K562 (cell line): ENCODE results near the gene NPC1L1. TPM values are rescaled to one million over a fixed set of nuclear protein-coding genes. Genes with fewer than 3 reads are reported as not detected.

Source experiments
- ATAC-seq: fragments of 200-7000 bp; cut with Tn5 transposase; 3 replicates; pipeline ENCODE4 v1.9.1; 2020; ENCODE audit warnings: moderate library complexity
- BruUV-seq: library from RNA; stranded (reverse); fragments of 400-500 nt; replicated peaks from 2 replicates; lab custom pipeline; 2021; lab: Mats Ljungman, UMichigan
- CTCF ChIA-PET: fragments of 300-600 bp; formaldehyde crosslinking; extraction: SDS; loops from one replicate; lab custom pipeline; 2021; ENCODE audit warnings: low intra/inter-chr PET ratio; lab: Yijun Ruan, JAX
- POLR2A ChIA-PET: fragments of 300-600, 350-650 bp; sonication (Branson Sonifier 250); formaldehyde crosslinking; extraction: SDS; loops from one replicate; lab custom pipeline; 2021; ENCODE audit warnings: antibody characterized with exemption, inconsistent platforms; lab: Yijun Ruan, JAX
- DNase-seq, 4 experiments: peaks; one replicate each; pipeline versions ENCODE4 v3.0.0 to v3.0.0-alpha.2; 2011 to 2018; ENCODE audit warnings: low spot score in 3 of 4, mixed read lengths in 3 of 4; ENCODE audit errors: extremely low read depth in 1 of 4
- FAIRE-seq: peaks from 2 replicates; lab custom pipeline; 2011; peaks lifted over from hg19 to GRCh38; lab: Jason Lieb, UNC
- H2AFZ ChIP-seq: 2 replicates; pipeline ENCODE4 v1.6.0; 2011; ENCODE audit warnings: low read depth, low read length, control low read depth, inconsistent platforms
- H3K27ac ChIP-seq: fragments of 200-600 bp; 3 replicates; pipeline ENCODE4 v1.8.0; 2011; ENCODE audit warnings: low read depth, mild to moderate bottlenecking, control low read depth, inconsistent platforms, low read length, moderate library complexity, mixed read lengths; ENCODE audit errors: extremely low read depth
- H3K27me3 ChIP-seq, 2 experiments: fragments of 300-600 bp in 1 of 2; 2 replicates in 1 of 2; 3 replicates in 1 of 2; pipeline versions ENCODE4 v1.6.0 to v1.8.0; 2011; ENCODE audit warnings: inconsistent platforms in 2 of 2, low read length in 2 of 2, mild to moderate bottlenecking in 1 of 2, mixed read lengths in 1 of 2, moderate library complexity in 1 of 2; ENCODE audit not compliant: control insufficient read depth in 2 of 2, insufficient read depth in 2 of 2
- H3K36me3 ChIP-seq: fragments of 300-600 bp; 3 replicates; pipeline ENCODE4 v1.8.0; 2011; ENCODE audit warnings: mild to moderate bottlenecking, low read length, inconsistent platforms; ENCODE audit not compliant: control insufficient read depth, insufficient read depth
- H3K4me1 ChIP-seq, 2 experiments: fragments of 200-600 bp in 1 of 2; replicated peaks in 1 of 2; 2 replicates in 1 of 2; 3 replicates in 1 of 2; pipeline versions ENCODE4 v1.5.1 to v1.8.0; 2011; ENCODE audit warnings: inconsistent platforms in 2 of 2, low read length in 2 of 2, mild to moderate bottlenecking in 1 of 2, mixed read lengths in 1 of 2, moderate library complexity in 1 of 2; ENCODE audit not compliant: control insufficient read depth in 2 of 2, insufficient read depth in 2 of 2
- H3K4me2 ChIP-seq: 2 replicates; pipeline ENCODE4 v1.6.1; 2011; ENCODE audit warnings: low read length, control low read depth, inconsistent platforms, mixed read lengths; ENCODE audit not compliant: insufficient read depth
- H3K4me3 ChIP-seq: fragments of 200-600 bp; sonication (generic), shearing (Covaris generic); 2 replicates; pipeline ENCODE4 v1.5.1; 2016; ENCODE audit warnings: control low read depth, inconsistent platforms
- H3K79me2 ChIP-seq: fragments of 200-600 bp; 3 replicates; pipeline ENCODE4 v1.8.0; 2011; ENCODE audit warnings: low read length, inconsistent platforms; ENCODE audit not compliant: control insufficient read depth, insufficient read depth
- H3K9ac ChIP-seq, 2 experiments: 2 replicates each; pipeline versions ENCODE4 v1.6.0 to v1.6.1; 2011; ENCODE audit warnings: low read depth in 2 of 2, low read length in 2 of 2, control low read depth in 1 of 2, inconsistent platforms in 1 of 2, mild to moderate bottlenecking in 1 of 2, mixed read lengths in 1 of 2; ENCODE audit not compliant: insufficient read depth in 1 of 2
- H3K9me1 ChIP-seq: one replicate; pipeline ENCODE4 v1.6.0; 2011; ENCODE audit warnings: inconsistent platforms, mild to moderate bottlenecking, low read length, moderate library complexity; ENCODE audit not compliant: control insufficient read depth, insufficient read depth
- H3K9me3 ChIP-seq: replicated peaks from 2 replicates; pipeline ENCODE4 v1.5.1; 2011; ENCODE audit warnings: low read depth, low read length, inconsistent platforms; ENCODE audit not compliant: control insufficient read depth, insufficient read depth
- H4K20me1 ChIP-seq: replicated peaks from 2 replicates; pipeline ENCODE4 v1.6.1; 2011; ENCODE audit warnings: low read length, inconsistent platforms, mixed read lengths; ENCODE audit not compliant: control insufficient read depth, insufficient read depth
- BRCA1 ChIP-seq, 2 experiments: fragments of 450-650 bp in 1 of 2; sonication (generic) in 1 of 2; formaldehyde crosslinking in 1 of 2; IDR thresholded peaks; 2 replicates each; pipeline versions ENCODE4 v1.5.0 to v1.6.1; 2017 to 2020; ENCODE audit warnings: mild to moderate bottlenecking in 1 of 2, missing genetic modification reagents in 1 of 2
- CBX1 ChIP-seq: sonication (generic); IDR thresholded peaks from 2 replicates; pipeline ENCODE4 v1.6.1; 2016; ENCODE audit warnings: antibody characterized with exemption, low read depth, mild to moderate bottlenecking
- FOXA1 ChIP-seq: fragments of 450-650 bp; IDR thresholded peaks from 2 replicates; pipeline ENCODE4 v1.6.1; 2016; ENCODE audit warnings: mild to moderate bottlenecking, borderline replicate concordance
- PURB ChIP-seq: sonication (generic); formaldehyde crosslinking; IDR thresholded peaks from 2 replicates; pipeline ENCODE4 v1.9.0; 2021; ENCODE audit warnings: low read depth, mild to moderate bottlenecking, missing genetic modification reagents
- RAD21 ChIP-seq, 2 experiments: fragments of 250-450 bp in 1 of 2; fragments of 450-650 bp in 1 of 2; sonication (Bioruptor Pico) in 1 of 2; formaldehyde crosslinking in 1 of 2; IDR thresholded peaks in 1 of 2; conservative IDR thresholded peaks in 1 of 2; 2 replicates each; pipeline versions ENCODE4 v1.4.0 to v1.8.0; 2020 to 2022; ENCODE audit warnings: mild to moderate bottlenecking in 2 of 2, moderate library complexity in 1 of 2
- RBM17 ChIP-seq: fragments of 200-400 bp; formaldehyde crosslinking; IDR thresholded peaks from 2 replicates; pipeline ENCODE4 v1.6.1; 2017; ENCODE audit warnings: low read depth, mild to moderate bottlenecking, low read length, borderline replicate concordance
- RCOR1 ChIP-seq, 2 experiments: IDR thresholded peaks; 2 replicates each; pipeline ENCODE4 v1.6.1; 2012; ENCODE audit warnings: low read depth in 2 of 2, low read length in 2 of 2, borderline replicate concordance in 1 of 2, improper control_type of control experiment in 1 of 2
- ZNF512 ChIP-seq: IDR thresholded peaks from 2 replicates; pipeline ENCODE4 v1.6.1; 2016; ENCODE audit warnings: missing genetic modification characterization, missing compliant biosample characterization
- ZNF584 ChIP-seq: fragments of 200-800 bp; sonication (Bioruptor generic); IDR thresholded peaks from 2 replicates; pipeline ENCODE4 v1.6.1; 2016; ENCODE audit warnings: low read depth, mild to moderate bottlenecking, missing genetic modification characterization, missing compliant biosample characterization
- WGBS: fragments of 100-300 bp; shearing (Covaris generic); methylation state at CpG from one replicate; pipeline ENCODE4 v1.1.6; 2016; ENCODE audit warnings: low coverage, mixed read lengths; ENCODE audit not compliant: insufficient coverage; ENCODE audit errors: missing lambda C conversion rate; 5-methylcytosine and 5-hydroxymethylcytosine counted together
- in situ Hi-C: fragments of 300-500 bp; cut with MboI; formaldehyde crosslinking; loops from 4 replicates; pipeline ENCODE4 v1.15.0; 2018; ENCODE audit warnings: inconsistent platforms, mixed read lengths
- intact Hi-C: fragments of 100-400 bp; cut with micrococcal nuclease; formaldehyde crosslinking; loops from 2 replicates; pipeline ENCODE4 v1.14.2; 2022
- polyA plus RNA-seq, 8 experiments: library from polyadenylated mRNA; depleted of rRNA in 4 of 8; stranded (reverse) in 5 of 8; unstranded in 3 of 8; fragments of >200 nt; fragmentation: Nextera tagmentation in 2 of 8; fragmentation: Illumina TruSeq in 1 of 8; extraction: Ambion mirVana in 2 of 8; extraction: Trizol in 1 of 8; gene quantifications; 2 replicates each; pipeline versions ENCODE4 v1.2.1 to v1.2.3, GENCODE V29; 2011 to 2014; ENCODE audit warnings: inconsistent platforms in 1 of 8, missing spikeins in 1 of 8
- total RNA-seq, 7 experiments: library from RNA; depleted of rRNA in 6 of 7; stranded (reverse); fragments of >200 nt in 6 of 7; fragmentation: Illumina TruSeq in 2 of 7; extraction: Trizol in 2 of 7; gene quantifications; 2 replicates each; pipeline versions ENCODE4 v1.2.1 to v1.2.3, GENCODE V29; 2011 to 2021; ENCODE audit warnings: low replicate concordance in 1 of 7
- TF ChIP-seq, protein P1 (sequence below): sonication (generic); formaldehyde crosslinking; IDR thresholded peaks from 2 replicates; pipeline ENCODE4 v1.8.1; 2023; ENCODE audit warnings: mild to moderate bottlenecking, missing genetic modification reagents
- TF ChIP-seq, protein P2 (sequence below): fragments of 150-350 bp; conservative IDR thresholded peaks from 2 replicates; pipeline ENCODE4 v1.6.1; 2014; ENCODE audit warnings: low read length
- TF ChIP-seq, protein P3 (sequence below): IDR thresholded peaks from 3 replicates; pipeline ENCODE4 v1.6.1; 2011; ENCODE audit warnings: borderline replicate concordance, mild to moderate bottlenecking, moderate library complexity; ENCODE audit not compliant: insufficient read length; ENCODE audit errors: extremely low read depth

The NPC1L1 gene
- total and polyA plus RNA-seq, 9 of the 15 experiments (the other 6 are each of a cell fraction or from before 2014, with no cell fraction given), result 0.01 to 0.18 (median 0.07) TPM; not detected in 4

DNA sequence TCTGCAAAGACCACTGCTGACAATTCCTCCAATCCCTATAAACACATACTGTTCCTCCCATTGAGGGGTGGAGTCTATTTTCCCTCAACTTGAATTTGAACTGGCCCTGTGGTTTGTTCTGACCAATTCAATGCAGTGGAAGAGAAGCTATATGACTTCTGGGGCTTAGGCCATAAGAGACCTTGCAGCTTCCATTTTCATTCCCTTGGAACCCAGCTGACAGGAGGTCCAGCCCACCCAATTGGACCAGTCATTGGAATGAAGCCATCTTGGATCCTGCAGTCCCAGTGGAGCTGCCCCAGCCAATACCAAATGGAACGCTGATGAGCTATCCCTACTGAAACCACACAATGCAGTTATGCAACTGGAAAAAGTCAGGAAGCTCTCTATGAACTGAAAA, 49.8 kb upstream of the NPC1L1 start:
- WGBS, result 55% methylated on average over 1 of the region's 1 CpG
- no peak for ATAC-seq
- ChIA-PET CTCF (no interaction called here), POLR2A (interaction anchor here (0.8 to 2.4 kb wide), 3 partner anchors 9 to 295 kb away, joined by 3 to 11 read pairs (median 4); partner anchors contain the start of genes OGDH, PURB and TMED4)
- no peaks in the 10 kb centered on the region for H4K20me1 ChIP-seq
- no peak overlapping the region for H3K4me3 ChIP-seq
- in situ Hi-C loops, result loop anchor here (5.0 to 10.0 kb wide), 2 partner anchors 336 to 544 kb away; no protein-coding TSS in a partner anchor
- H3K4me2 ChIP-seq, result no peak overlapping the region
- peak overlapping the region; percentile 74 for H2AFZ ChIP-seq
- no peaks in the 10 kb centered on the region for H3K36me3 ChIP-seq
- no peaks in the 10 kb centered on the region; a peak in 2 of 5 replicates for H3K4me1 ChIP-seq
- H3K9ac ChIP-seq, result no peak overlapping the region
- intact Hi-C loops, result no loop called here
- H3K27ac ChIP-seq, result no peak overlapping the region
- H3K9me1 ChIP-seq, result no peaks in the 10 kb centered on the region
- no peaks in the 10 kb centered on the region for H3K79me2 ChIP-seq
- no peak for DNase-seq
- no peaks in the 10 kb centered on the region for H3K27me3 ChIP-seq
- no peak for FAIRE-seq
- no peaks in the 10 kb centered on the region for H3K9me3 ChIP-seq
- no TSS peak for BruUV-seq
- TF ChIP-seq RCOR1 (IDR thresholded peaks at IDR 0.05; ENCODE audit: borderline replicate concordance in 1 of 2, low read depth in 2 of 2, low read length in 2 of 2) (no peak), PURB (no peak), RAD21 (CRISPR knock-in tag; conservative IDR thresholded peaks at IDR 0.05 in 1 of 2, IDR thresholded peaks at IDR 0.05 in 1 of 2) (no peak), ZNF512 (tag) (no peak), BRCA1 (IDR thresholded peaks at IDR 0.05) (no peak), BRCA1 (CRISPR knock-in tag; IDR thresholded peaks at IDR 0.05) (no peak), RBM17 (no peak), FOXA1 (no peak), CBX1 (no peak), ZNF584 (CRISPR knock-in tag) (no peak)
- TF ChIP-seq, protein P1, sequence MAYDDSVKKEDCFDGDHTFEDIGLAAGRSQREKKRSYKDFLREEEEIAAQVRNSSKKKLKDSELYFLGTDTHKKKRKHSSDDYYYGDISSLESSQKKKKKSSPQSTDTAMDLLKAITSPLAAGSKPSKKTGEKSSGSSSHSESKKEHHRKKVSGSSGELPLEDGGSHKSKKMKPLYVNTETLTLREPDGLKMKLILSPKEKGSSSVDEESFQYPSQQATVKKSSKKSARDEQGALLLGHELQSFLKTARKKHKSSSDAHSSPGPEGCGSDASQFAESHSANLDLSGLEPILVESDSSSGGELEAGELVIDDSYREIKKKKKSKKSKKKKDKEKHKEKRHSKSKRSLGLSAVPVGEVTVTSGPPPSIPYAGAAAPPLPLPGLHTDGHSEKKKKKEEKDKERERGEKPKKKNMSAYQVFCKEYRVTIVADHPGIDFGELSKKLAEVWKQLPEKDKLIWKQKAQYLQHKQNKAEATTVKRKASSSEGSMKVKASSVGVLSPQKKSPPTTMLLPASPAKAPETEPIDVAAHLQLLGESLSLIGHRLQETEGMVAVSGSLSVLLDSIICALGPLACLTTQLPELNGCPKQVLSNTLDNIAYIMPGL (CRISPR knock-in tag), result no peak
- TF ChIP-seq, protein P2, sequence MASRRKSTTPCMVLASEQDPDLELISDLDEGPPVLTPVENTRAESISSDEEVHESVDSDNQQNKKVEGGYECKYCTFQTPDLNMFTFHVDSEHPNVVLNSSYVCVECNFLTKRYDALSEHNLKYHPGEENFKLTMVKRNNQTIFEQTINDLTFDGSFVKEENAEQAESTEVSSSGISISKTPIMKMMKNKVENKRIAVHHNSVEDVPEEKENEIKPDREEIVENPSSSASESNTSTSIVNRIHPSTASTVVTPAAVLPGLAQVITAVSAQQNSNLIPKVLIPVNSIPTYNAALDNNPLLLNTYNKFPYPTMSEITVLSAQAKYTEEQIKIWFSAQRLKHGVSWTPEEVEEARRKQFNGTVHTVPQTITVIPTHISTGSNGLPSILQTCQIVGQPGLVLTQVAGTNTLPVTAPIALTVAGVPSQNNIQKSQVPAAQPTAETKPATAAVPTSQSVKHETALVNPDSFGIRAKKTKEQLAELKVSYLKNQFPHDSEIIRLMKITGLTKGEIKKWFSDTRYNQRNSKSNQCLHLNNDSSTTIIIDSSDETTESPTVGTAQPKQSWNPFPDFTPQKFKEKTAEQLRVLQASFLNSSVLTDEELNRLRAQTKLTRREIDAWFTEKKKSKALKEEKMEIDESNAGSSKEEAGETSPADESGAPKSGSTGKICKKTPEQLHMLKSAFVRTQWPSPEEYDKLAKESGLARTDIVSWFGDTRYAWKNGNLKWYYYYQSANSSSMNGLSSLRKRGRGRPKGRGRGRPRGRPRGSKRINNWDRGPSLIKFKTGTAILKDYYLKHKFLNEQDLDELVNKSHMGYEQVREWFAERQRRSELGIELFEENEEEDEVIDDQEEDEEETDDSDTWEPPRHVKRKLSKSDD, result no peak
- TF ChIP-seq, protein P3, sequence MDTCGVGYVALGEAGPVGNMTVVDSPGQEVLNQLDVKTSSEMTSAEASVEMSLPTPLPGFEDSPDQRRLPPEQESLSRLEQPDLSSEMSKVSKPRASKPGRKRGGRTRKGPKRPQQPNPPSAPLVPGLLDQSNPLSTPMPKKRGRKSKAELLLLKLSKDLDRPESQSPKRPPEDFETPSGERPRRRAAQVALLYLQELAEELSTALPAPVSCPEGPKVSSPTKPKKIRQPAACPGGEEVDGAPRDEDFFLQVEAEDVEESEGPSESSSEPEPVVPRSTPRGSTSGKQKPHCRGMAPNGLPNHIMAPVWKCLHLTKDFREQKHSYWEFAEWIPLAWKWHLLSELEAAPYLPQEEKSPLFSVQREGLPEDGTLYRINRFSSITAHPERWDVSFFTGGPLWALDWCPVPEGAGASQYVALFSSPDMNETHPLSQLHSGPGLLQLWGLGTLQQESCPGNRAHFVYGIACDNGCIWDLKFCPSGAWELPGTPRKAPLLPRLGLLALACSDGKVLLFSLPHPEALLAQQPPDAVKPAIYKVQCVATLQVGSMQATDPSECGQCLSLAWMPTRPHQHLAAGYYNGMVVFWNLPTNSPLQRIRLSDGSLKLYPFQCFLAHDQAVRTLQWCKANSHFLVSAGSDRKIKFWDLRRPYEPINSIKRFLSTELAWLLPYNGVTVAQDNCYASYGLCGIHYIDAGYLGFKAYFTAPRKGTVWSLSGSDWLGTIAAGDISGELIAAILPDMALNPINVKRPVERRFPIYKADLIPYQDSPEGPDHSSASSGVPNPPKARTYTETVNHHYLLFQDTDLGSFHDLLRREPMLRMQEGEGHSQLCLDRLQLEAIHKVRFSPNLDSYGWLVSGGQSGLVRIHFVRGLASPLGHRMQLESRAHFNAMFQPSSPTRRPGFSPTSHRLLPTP, result no peak
